DMS153 treated with DMSO at 0.1 percent for 48 hours (cell line): ENCODE measurements around the gene FHAD1.

ENCODE experiments used
- DNase-seq: peaks from one replicate; lab custom pipeline; 2025; ENCODE audit not compliant: unreplicated experiment; lab: John Stamatoyannopoulos, UW

The FHAD1 gene

DNA sequence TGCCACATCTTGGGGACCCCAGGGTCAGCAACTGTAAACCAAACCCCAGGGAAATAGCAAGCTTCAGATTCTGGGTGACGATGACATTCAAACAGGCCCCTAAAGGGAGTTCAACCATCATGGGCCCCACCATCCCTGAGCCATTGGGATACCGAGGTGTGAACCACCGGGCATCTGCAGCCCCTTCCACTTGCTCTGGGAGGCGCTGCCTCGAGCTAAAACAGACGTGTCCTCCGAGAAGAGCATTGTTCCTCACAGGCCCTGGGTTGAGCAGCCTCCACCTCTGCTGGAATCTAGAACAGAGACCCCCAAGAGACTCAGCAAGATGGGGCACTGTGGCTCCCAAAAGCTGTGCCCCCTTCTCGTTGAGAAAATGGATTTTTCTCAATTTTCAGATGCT, 143.6 kb downstream of the FHAD1 start:
- DNase-seq, result no peak

DNA sequence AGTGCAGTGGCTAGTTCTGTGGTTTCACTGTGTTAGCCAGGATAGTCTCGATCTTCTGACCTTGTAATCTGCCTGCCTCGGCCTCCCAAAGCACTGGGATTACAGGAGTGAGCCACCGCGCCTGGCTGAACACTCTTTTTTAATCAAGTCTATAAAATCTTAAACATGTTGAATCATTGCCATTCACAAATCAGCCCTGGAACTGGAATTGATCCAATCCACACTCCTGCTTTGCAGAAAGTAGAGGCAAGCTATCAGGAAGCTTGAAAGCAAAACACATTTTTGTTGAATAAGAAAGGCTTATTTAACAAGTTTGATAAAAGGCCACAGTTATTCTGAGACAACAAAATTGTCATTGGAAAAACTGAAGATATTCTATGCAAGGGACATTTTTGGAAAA, 144.3 kb downstream of the FHAD1 start:
- no peak for DNase-seq

DNA sequence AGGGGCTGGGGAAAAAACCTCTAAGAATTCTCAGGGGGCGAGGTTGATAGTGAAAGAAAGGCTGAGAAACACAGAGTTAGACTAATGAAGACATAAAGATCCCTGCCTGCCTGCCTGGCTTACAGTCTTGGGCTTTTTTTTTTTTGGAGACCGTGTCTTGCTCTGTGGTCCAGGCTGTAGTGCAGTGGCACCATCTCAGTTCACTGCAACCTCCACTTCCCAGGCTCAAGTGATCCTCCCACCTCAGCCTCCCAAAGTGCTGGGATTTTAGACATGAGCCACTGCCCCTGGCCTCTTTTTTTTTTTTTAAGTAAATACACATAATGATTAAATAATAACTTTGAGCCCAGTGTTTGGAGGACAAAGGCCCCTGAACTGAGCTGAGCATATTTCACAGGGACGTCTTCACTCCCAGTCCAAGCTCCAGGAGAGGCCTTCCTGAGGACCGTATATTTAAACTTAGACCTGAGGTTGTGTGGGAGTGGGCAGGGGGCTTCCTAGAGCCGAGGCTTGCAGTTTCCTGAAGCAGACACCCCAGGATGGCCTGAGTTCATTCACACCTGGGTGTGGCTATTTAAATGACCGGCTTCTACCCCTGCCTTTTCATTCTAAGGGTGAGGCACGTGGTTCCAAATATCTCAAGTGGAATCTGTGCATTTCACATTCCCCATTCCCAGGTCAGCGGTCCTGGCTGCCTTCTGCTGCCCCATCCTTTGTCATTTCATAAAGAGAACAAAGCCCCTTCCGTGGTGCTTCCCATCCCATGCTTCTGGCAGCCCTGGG, 146.6 kb downstream of the FHAD1 start:
- no peak for DNase-seq

DNA sequence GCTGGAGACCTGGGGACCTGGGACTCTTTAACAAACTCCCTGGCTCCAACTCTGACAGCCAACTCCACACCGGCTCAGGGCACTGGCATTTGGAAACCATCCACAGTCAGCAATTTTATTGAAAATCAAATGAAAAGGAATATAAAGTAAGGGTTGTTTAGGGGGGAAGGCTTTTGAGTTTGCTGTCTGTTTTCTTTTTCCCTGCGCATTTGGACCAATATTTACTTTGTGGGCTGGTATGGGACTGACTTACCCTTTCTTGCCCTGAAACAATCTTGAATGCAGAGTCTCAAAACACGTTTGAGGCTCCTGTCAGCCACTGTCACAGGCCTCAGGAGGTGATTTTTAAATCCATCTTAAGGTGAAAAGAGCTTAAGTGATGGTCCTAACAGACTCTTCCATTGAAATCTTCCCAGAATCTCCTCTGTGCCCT, 147.3 kb downstream of the FHAD1 start:
- DNase-seq, result no peak

DNA sequence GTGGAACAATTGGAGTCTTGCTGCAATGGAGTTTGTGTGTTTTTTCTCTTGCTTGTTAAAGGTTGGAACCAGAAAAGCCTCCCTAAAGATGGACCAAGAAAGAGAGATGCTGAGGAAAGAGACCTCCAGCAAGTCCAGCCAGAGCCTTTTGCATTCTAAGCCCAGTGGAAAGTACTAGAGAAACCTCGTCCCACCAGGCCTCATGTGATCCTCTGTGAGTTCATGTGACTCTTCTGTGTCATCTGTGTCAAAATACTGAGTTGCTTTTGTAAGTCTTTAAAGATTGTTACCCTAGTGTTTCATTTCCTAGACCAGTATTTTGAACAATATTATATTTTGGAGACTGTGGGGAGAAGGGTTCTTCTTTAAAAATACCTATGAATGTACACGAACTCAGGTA, 150.2 kb downstream of the FHAD1 start:
- DNase-seq, result no peak

DNA sequence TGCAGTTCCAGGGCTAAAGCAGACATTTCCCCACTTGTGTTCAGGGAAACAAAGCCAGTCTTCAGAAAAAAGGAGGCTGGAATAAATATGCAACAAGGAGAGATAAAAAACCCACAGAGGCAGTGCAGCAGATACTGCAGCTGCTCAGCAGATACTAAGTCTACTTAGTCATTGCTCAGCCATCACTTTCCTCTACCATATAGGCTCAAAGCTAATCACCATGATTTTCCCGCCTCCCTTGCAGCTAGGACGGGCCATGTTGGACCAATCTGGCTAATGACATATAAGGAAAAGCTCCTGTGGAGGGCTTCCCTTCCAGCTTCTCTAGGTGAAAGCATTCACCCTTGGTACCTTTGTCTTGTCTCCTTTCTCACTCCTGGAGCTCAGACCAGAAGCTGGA, 152.7 kb downstream of the FHAD1 start:
- DNase-seq, result no peak

DNA sequence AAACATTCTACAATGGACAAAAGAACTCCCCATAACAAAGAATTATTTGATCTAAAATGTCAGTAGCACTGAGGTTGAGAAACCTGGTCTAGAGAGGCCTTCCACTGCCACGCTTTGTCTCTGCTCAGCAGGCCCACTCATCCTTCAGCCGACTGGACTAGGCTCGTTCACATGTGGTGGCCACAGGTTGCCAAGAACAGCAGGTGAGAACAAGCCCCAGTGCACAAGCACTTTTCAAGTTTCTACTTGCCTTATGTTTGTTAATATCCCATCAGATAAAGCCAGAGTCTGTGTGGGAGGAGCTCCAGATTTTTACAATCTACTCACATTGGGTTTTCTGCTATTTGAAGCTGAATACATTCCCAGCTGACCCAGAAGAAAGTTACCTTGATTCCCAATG, 153.6 kb downstream of the FHAD1 start:
- DNase-seq, result peak; percentile 71

DNA sequence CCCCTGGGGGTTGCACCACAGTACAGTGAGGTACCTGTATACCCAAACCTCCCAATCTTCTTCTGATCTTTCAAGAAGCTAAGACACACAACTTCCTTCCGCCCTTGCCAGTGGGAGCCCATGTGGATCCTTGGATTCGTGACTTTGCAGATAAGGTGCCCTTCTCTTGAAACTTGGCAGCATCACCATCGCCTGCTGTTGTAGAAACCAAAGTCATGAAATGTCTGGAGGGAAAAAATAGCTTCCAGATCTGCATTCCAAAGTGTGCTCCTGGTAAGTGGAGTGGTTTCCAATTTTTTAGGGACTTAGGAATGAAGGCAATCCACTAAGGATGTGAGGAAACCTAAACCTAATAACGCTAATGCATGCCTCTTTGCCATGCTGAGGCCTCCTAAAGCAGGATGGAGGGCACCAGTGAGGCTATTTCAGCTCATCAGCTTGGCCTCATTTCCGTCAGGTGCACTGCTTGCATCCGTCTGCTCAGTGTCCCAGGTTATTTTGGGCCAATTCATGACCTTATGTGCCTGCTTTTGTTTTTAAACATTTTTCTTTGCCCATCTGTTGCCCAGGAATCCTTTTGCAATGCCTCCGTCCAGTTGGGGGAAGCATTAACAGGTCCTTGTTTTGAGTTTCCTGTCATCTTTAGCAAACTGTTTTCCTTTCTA, 154.5 kb downstream of the FHAD1 start:
- DNase-seq, result no peak

DNA sequence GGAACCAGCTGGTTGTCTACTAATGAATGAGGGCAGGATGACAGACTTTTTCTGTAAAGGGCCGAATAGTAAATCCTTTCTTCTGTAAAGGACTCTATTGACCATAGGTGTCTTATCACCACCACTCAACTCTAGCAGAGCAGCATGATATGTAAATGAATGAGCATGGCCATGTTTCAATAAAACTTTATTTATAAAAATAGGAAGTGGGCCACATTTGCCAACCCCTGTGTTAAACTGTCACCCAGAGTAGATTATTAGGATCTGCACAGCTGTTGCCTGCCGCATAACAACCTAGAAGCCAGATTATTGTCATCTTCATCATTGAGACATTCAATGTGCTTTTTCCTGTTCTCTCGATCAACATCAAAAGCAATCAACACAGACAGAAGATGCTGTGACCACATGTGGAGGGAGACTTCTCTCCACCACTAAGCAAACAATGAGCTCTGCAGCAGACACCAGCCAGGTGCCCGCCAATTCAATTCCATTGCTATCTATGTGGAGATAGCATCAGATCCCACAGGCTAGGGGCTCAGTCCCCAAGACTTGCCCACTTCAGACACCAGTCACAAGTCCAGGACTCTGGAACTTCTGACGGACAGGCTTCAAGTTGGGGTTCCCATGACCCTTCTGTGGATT, 155.9 kb downstream of the FHAD1 start:
- DNase-seq, result no peak

DNA sequence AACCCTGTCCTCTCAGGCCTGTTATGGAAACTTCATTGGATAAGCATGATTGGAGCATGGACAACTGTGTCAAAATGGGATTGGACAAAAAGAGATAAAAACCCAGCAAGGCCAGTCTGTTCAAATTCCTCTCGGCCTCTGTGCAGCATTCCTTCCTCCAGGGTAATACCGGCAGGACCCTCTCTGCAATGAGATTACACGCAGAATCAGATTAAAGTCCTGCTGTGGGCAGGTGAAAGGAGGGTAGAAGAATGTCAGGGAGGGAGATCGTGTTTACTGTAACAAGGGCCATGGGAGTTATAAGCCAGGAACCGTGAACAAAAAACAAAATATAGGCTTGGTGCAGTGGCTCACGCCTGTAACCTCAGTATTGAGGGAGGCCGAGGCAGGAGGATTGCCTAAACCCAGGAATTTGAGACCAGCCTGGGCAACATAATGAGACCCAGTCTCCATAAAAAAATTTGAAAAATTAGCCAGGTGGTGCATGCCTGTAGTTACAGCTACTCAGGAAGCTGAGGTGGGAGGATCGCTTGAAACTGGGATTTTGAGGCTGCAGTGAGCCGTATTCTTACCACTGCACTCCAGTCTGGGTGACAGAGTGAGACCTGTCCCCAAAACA, 157.0 kb downstream of the FHAD1 start:
- no peak for DNase-seq

DNA sequence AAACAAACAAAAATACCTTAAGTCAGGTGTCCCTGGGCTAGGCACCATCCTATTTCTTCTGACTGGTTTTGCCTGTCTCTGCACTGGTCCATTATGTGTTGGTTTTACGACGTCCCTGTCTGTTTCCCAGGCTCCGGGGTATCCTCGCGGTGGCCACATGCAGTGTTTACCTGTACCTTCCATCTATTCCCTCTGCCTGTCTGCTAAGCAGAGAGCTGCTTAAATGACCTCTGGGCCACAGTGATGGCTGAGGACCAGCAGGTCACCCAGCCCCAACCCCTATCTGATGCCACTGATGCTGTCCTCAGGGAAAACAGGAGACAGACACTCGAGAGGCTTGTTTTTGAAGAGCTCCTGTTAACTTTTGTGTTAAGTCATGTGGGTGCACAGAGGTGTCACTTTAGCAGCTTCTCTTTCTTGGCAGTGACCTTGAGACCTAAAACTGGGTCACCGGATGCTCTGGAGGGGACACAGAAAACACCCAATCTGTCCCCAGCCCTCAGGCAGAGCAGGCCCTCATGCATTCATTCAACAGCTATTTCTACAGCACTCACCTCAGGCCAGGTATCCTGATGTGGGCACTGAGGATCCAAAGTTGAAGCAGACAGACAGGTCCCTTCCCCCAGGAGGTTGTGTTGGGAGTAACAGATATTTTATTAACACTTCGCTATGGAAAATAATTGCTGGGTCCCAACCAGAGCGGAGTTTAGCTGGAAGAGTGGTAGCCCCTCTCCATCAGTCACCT, 158.3 kb downstream of the FHAD1 start:
- DNase-seq, result no peak

DNA sequence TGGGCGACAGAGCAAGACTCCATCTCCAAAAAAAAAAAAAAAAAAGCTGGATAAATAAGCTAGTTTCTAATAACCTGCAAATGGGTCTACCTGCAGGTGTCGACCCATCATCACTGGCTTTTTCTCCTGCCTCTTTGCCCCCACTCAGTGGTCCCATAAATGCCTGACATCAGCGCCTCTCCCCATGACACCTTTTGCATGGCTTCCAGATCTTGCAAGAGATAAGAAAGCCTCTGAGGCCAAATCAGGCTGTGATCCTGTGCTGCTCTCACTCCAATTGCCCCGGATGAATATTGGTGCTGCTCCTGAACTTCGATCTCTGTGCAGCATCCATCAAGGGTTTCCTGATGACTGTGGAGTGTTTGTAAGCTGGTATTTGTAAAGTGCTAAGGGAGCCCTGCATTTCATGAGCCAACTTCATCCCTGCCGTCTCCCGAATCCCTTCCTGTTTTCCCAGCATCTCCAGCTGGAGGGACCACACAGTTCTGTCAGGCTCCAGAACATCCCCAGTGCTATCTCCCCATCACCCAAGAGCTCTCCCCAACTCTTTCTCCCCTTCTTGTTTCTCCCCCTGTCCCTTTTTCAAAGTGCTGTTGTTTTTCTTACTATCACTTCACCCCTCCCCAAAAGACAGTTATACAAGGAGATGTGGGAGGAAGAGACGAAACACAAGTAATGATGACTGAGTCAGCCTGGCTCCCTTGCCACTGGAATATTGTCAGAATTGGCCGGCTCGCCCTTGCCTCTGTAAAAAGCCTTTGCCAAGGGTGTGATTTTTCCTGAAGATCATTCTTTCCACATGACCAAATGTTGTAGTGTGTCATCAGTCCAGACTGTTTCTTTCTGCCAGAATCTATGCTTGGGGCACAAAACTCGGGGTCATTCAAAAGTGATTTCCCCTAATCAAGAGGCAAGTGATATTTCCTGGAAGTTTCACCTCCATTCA, 159.9 kb downstream of the FHAD1 start:
- DNase-seq, result no peak

DNA sequence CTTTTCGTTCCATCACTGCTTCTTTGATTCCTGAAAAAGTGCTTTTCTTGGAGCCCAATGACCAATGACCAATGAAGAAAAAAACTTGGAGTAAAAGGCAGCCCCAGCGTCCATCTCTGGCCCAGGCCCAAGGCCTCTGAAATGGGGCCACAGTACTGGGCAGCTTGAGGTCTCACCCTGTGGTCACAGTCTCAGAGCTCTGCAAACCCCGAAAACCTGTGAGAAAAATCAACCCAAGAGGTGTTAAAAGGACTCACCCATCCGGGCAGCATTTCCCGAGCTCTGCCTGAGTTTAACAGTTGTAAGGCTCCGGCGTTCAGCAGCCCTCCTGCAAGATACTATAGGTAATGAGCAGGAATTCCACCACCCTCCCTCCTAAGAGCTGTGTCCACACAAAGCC, 160.6 kb downstream of the FHAD1 start:
- DNase-seq, result no peak

DNA sequence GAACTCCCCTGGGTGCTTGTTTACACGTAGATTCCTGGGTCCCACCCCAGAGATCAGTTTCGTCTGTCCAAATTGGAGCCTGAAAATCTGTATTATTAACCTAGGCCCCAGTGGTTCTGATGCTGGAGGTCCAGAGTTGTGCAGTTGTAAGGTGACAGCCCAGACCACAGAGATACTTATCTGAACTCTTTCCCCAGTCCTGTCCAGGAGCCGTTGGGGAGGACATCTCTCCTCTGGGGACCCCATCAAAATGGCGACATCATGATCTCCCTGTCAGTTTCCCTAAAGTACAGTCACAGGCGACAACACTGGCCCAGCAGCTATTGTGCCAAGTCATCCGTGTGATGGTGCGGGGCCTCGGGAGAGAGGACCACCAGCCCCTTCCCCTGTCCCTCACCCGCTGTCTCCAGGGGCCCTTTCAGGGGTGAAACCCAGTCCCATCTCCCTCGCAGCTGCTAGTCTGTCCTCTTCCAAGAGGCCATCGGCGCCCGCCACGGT, 161.9 kb downstream of the FHAD1 start:
- no peak for DNase-seq

DNA sequence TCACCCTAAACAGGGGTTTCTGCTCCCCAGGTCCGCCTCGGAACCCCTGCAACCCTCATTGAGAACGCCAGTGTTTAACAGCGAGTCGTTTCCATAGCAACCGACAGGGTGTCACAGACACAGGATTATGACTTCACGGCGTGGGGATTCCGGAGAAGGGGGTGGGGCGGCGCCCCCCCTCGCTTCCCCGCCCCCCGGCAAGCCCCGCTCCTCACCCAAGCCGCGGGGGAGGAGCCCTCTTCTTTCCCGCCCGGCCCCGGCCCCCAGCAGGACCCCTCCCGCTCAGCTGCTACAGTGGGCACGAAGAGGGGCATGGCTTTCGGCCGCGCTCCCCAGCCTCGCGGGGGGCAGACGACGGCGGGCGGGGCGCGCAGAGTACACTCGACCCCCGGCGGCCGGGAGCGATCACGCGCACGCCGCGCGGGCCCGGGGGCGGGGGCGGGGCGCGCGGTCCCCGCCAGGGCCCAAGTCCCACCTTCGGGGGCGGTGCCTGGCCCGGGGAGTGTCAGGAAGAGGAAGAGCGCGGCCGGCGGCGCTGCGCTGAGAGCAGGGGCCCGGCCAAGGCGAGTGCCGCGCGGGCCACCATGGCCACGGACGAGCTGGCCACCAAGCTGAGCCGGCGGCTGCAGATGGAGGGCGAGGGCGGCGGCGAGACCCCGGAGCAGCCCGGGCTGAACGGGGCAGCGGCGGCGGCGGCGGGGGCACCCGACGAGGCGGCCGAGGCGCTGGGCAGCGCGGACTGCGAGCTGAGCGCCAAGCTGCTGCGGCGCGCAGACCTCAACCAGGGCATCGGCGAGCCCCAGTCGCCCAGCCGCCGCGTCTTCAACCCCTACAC, 162.6 kb downstream of the FHAD1 start, which contains the start of gene EFHD2:
TSS of gene EFHD2 (plus strand) at position 501 of the 835 bp plus-strand sequence. CDS start at position 585, 84 bp downstream.
- peak; percentile 62 for DNase-seq

DNA sequence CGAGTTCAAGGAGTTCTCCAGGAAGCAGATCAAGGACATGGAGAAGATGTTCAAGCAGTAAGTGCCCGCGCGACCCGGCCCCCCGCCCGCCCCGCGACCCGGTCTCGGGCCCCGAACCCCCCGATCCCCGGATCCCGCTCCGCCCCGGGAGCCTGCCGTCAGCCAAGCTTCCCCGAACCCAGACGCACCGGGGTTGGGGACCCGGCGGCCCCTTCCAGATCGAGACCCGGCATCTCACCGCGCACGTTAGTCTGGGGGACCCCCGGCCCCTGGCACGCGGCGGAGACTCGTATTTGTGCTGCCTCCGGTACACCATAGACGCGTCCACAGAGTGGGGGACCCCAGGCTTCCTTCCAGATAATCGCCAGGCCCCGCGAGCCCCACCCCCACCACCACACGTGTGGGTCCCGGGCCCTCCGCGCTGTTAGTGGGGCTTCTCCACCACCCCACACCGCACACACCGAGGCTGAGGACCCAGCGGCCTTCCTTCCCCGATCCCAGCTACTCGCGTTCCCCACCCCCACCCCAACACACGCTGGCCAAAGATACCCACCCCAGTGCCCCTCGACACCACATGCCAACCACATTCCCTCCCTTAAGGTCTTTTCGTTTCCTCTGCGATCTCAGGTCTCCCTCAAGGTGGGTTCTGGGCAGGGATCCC, 163.3 kb downstream of the FHAD1 start:
- no peak for DNase-seq

DNA sequence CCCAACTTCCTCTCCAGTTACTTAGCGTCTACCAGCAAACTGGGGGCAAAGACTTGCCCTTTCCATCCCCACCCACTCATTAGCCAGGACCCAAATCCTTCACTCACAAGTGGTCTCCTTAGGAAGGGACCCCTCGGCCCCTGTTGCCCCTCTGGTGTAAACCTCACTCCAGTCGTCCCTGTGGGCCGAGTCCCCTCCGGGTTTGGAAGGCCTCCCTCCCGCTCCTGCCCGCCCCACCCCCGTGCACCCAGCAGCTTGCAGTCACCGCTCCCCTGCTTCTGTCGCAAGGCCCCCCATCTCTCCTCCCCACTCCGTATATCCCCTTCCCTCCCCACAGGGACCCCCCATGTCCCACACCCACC, 163.8 kb downstream of the FHAD1 start:
- no peak for DNase-seq

DNA sequence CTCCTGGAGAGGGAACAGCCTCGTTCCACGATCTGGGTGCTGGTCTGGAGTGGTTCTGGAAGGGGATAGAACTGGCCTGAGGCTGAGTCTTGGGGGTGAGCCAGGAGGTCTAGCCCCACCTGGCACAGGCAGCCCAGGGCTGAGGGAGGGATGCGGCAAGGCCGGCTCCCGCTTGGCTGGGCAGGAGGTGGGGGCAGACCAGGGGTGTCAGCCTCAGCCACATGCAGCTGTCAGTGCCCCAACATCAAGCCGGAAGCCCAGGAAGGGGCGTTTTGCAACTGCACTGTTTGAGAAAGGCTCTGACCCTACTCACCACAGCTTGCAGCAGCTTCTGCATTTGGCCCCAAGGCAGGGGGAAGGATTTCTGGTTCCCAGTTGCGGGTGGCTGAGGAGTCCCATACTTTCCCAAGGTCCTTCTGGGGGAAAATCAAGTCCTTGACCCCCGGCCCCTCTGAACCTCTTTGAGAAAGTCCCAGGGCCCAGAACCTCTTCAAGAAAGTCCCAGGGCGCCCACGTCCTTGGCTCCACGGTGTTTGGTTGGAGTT, 164.6 kb downstream of the FHAD1 start:
- DNase-seq, result no peak
